Astrocyte (in vitro differentiated cells and primary cell): ENCODE results near the gene MMP23B.

Source experiments
- EZH2 ChIP-seq: IDR thresholded peaks from 2 replicates; pipeline ENCODE4 v1.6.1; 2012; ENCODE audit warnings: mild to moderate bottlenecking, low read length, inconsistent platforms; ENCODE audit not compliant: insufficient read depth
- TF ChIP-seq, protein P1 (sequence below): IDR thresholded peaks from 2 replicates; pipeline ENCODE4 v1.5.1; 2011; ENCODE audit warnings: low read depth, mild to moderate bottlenecking, inconsistent platforms, low read length, moderate library complexity; ENCODE audit not compliant: insufficient read depth

DNA sequence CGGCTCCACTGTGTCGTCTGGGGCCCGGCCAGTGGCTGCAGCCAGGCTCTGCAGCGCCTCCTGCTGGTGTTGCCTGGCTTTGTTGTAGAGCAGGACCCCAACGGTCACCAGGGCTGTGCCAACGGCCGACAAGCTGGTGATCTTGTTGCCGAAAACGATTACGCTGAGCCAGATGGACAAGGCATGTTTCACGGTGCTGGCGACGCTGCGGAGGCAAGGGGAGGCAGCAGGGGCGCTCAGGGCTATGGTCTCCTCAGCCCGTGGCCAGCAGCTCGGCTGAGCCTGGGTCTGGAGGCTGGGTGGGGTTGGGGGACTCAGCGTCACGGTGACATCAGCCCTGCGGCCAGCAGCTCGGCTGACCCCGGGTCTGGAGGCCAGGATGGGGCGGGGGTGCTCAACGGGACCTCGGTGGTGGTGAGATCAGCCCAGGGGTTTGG lies 33.9 kb downstream of the MMP23B start:
- no peak for TF ChIP-seq EZH2
- TF ChIP-seq, protein P1, sequence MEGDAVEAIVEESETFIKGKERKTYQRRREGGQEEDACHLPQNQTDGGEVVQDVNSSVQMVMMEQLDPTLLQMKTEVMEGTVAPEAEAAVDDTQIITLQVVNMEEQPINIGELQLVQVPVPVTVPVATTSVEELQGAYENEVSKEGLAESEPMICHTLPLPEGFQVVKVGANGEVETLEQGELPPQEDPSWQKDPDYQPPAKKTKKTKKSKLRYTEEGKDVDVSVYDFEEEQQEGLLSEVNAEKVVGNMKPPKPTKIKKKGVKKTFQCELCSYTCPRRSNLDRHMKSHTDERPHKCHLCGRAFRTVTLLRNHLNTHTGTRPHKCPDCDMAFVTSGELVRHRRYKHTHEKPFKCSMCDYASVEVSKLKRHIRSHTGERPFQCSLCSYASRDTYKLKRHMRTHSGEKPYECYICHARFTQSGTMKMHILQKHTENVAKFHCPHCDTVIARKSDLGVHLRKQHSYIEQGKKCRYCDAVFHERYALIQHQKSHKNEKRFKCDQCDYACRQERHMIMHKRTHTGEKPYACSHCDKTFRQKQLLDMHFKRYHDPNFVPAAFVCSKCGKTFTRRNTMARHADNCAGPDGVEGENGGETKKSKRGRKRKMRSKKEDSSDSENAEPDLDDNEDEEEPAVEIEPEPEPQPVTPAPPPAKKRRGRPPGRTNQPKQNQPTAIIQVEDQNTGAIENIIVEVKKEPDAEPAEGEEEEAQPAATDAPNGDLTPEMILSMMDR, result no peak
